H1 (cell line): ENCODE results near the gene ANGEL2.

Source experiments
- CREB1 ChIP-seq: IDR thresholded peaks from 2 replicates; pipeline ENCODE4 v1.6.1; 2012; ENCODE audit warnings: inconsistent platforms
- EP300 ChIP-seq, 2 experiments: IDR thresholded peaks; 1 replicate in 1 of 2; 2 replicates in 1 of 2; pipeline ENCODE4 v1.6.1; 2011 to 2012; ENCODE audit warnings: low read depth in 2 of 2, low read length in 2 of 2, mild to moderate bottlenecking in 2 of 2, borderline replicate concordance in 1 of 2, inconsistent platforms in 1 of 2, moderate library complexity in 1 of 2
- RFX5 ChIP-seq: IDR thresholded peaks from 2 replicates; pipeline ENCODE4 v1.6.1; 2011; ENCODE audit warnings: low read depth, low read length, improper control_type of control experiment, borderline replicate concordance

DNA sequence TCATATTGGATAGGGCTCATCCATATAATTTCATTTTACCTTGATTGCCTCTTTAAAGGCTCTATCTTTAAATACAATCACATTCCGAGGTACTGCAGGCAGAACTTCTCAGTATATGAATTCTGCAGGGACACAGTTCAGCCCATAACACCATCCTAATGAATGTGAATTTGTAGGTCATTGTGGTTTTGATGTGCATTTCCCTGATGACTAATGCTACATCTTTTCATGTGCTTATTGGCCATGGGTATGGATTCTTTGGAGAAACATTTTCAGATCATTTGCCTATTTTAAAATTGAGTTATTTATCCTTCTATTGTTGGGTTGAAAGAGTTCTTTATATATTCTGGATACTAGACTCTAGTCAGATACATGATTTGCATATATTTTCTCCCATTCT is 25.8 kb upstream of the ANGEL2 start:
- TF ChIP-seq RFX5 (no peak), EP300 (IDR thresholded peaks at IDR 0.05; ENCODE audit: borderline replicate concordance in 1 of 2, low read depth in 2 of 2, low read length in 2 of 2) (no peak), CREB1 (no peak)
